A549 (cell line): Measurements from ENCODE around the gene ANO2.

Experiments
- BHLHE40 ChIP-seq: IDR thresholded peaks from 2 replicates; pipeline ENCODE4 v1.6.1; 2012; ENCODE audit warnings: low read depth, low read length, inconsistent platforms
- CBX8 ChIP-seq: fragments of 200-600 bp; sonication (generic); IDR thresholded peaks from 2 replicates; pipeline ENCODE4 v1.6.1; 2016
- CHD2 ChIP-seq: fragments of 150-350 bp; IDR thresholded peaks from 2 replicates; pipeline ENCODE4 v1.6.1; 2014; ENCODE audit warnings: low read length; ENCODE audit not compliant: partially characterized antibody
- CTCF ChIP-seq: fragments of >200 bp; sonication (Bioruptor Twin); formaldehyde crosslinking; IDR thresholded peaks from 3 replicates; pipeline ENCODE4 v1.5.1; 2016
- JUN ChIP-seq, 2 experiments: fragments of >200 bp; sonication (Bioruptor Twin); formaldehyde crosslinking; IDR thresholded peaks; 2 replicates in 1 of 2; 3 replicates in 1 of 2; pipeline ENCODE4 v1.6.1; 2016 to 2017
- MAFK ChIP-seq: fragments of 450-650 bp; IDR thresholded peaks from 2 replicates; pipeline ENCODE4 v1.6.1; 2014; ENCODE audit not compliant: partially characterized antibody
- MAX ChIP-seq: IDR thresholded peaks from 2 replicates; pipeline ENCODE4 v1.6.1; 2012
- NPAS2 ChIP-seq: fragments of 250-450 bp; sonication (Bioruptor Pico); IDR thresholded peaks from 2 replicates; pipeline ENCODE4 v1.8.0; 2022; ENCODE audit warnings: mild to moderate bottlenecking, moderate library complexity, borderline replicate concordance
- NR3C1 ChIP-seq: fragments of >200 bp; sonication (Bioruptor Twin); formaldehyde crosslinking; IDR thresholded peaks from 3 replicates; pipeline ENCODE4 v1.6.1; 2017
- POLR2A ChIP-seq: IDR thresholded peaks from 2 replicates; pipeline ENCODE4 v1.6.1; 2012; ENCODE audit warnings: mild to moderate bottlenecking, low read length
- RCOR1 ChIP-seq: fragments of 150-350 bp; IDR thresholded peaks from 2 replicates; pipeline ENCODE4 v1.6.1; 2014; ENCODE audit warnings: antibody characterized with exemption, low read length, low read depth
- USF2 ChIP-seq: fragments of 450-650 bp; IDR thresholded peaks from 2 replicates; pipeline ENCODE4 v1.6.1; 2014; ENCODE audit warnings: antibody characterized with exemption
- ZC3H11A ChIP-seq: fragments of 450-650 bp; IDR thresholded peaks from 2 replicates; pipeline ENCODE4 v1.6.1; 2014; ENCODE audit warnings: antibody characterized with exemption, mild to moderate bottlenecking
- ZNF302 ChIP-seq: fragments of 250-450 bp; sonication (Bioruptor Pico); IDR thresholded peaks from 2 replicates; pipeline ENCODE4 v1.9.0; 2021; ENCODE audit warnings: inconsistent platforms, mild to moderate bottlenecking, moderate library complexity

- no peak for TF ChIP-seq CBX8
- no peak for TF ChIP-seq BHLHE40
- no peak for TF ChIP-seq POLR2A
- TF ChIP-seq CTCF: no peak
- TF ChIP-seq MAX: no peak
- no peak for TF ChIP-seq USF2
- TF ChIP-seq NPAS2 (CRISPR knock-in tag): no peak
- TF ChIP-seq MAFK: no peak
- TF ChIP-seq RCOR1: no peak
- TF ChIP-seq JUN (IDR thresholded peaks at IDR 0.05): no peak
- TF ChIP-seq NR3C1: no peak
- no peak for TF ChIP-seq CHD2
- TF ChIP-seq ZNF302: no peak
- no peak for TF ChIP-seq ZC3H11A
Measured at GRCh38 chr12:5587711-5588121, 357.3 kb downstream of the ANO2 start.
